ENCODE measurements around the gene PUM1. TPM values are rescaled to one million over a fixed set of nuclear protein-coding genes. Genes with fewer than 3 reads are reported as not detected.

Gene PUM1, protein sequence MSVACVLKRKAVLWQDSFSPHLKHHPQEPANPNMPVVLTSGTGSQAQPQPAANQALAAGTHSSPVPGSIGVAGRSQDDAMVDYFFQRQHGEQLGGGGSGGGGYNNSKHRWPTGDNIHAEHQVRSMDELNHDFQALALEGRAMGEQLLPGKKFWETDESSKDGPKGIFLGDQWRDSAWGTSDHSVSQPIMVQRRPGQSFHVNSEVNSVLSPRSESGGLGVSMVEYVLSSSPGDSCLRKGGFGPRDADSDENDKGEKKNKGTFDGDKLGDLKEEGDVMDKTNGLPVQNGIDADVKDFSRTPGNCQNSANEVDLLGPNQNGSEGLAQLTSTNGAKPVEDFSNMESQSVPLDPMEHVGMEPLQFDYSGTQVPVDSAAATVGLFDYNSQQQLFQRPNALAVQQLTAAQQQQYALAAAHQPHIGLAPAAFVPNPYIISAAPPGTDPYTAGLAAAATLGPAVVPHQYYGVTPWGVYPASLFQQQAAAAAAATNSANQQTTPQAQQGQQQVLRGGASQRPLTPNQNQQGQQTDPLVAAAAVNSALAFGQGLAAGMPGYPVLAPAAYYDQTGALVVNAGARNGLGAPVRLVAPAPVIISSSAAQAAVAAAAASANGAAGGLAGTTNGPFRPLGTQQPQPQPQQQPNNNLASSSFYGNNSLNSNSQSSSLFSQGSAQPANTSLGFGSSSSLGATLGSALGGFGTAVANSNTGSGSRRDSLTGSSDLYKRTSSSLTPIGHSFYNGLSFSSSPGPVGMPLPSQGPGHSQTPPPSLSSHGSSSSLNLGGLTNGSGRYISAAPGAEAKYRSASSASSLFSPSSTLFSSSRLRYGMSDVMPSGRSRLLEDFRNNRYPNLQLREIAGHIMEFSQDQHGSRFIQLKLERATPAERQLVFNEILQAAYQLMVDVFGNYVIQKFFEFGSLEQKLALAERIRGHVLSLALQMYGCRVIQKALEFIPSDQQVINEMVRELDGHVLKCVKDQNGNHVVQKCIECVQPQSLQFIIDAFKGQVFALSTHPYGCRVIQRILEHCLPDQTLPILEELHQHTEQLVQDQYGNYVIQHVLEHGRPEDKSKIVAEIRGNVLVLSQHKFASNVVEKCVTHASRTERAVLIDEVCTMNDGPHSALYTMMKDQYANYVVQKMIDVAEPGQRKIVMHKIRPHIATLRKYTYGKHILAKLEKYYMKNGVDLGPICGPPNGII
- total RNA-seq: 65.0 and 74.3 TPM in 2 replicates

DNA sequence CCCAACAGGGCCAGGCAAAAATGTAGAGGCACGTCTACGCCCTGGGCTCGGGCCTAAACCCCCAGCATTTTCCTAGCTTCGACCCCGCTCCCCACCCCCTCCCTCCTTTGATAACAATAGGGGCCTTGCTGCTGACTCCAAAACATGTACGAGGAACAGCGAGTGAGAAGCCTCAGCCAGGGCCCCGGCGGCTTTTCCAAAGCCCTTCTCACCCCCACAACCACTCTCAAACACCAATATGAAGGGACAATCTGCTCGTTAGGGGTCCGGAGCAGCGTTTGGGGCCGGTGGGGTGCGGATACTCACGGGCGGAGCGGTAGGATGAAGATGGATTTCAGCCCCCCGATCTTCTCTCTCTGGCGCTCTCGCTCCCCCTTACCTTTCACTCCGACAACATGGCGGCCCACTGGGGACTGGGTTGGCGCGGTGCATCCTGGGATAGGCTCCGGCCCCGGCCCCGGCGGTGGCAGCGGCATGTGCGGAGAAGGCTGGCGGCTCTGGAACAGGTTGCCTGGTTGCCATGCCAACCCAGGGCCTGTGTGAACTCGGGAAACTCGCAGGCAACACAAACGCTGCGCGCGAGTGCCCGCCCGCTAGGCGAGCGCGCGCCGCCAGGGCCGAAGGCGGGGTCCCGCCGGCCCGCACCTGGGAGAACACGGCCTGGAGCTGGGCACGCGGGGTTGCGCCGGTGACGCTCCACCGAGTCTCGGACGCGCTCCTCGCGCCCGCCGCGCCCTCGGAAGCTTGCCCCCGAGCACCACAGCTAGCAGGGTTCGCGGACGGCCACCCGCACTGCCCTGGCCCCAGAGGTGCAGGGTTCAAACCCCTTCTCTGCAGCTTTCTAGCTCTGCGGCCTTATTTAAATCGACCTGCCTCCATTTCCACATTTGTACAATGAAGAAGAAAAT, at the start of gene PUM1:
Gene PUM1, minus strand, starts transcription at position 408 of the 908 bp plus-strand sequence. CDS start 6,151 bp downstream, outside the sequence.

DNA sequence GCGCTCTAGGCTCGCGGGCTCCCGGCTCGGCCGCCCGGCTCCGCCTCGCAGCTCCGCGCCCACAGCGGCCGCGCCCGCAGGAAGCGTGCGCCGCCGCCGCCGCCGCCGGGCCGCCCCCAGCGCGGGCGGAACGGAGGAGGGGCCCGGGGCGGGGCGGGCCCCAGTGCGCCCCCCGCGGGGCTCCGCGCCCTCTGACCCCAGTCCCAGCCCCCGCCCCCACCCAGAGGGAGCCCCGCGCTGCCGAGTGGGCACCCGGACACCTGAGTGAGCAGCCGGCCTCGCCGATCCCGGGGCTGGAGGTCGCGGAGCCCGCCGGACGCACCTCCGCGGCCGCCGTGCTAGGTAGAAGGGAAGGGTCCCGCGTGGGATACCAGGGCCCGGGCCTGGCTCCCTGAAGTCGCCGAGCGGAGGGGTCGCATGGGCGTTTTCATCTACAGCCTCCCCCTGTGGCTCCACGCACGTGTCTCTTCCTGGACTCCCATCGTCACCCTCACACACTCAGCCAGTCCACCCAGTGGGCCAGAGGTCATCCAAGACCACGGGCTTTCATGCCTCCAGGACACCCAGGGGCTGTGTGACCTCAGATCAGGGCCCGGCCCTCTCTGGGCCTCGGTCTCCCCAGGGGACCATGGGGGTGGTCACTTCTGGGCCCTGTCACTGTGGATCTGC, 156.7 kb downstream of the PUM1 start, which contains the start of gene SDC3:
Gene SDC3, minus strand, starts transcription at position 63 of the 669 bp plus-strand sequence. CDS start 172 bp downstream, outside the sequence.

Small RNA genes within 50 kb of the gene (small RNA-seq; reads per million reads assigned to genes)
- gene AL356320.1: not detected
- not detected for gene RN7SL371P

Other genes with a start within 250 kb of the PUM1 start
- gene SDC3, start 157.0 kb downstream of the PUM1 start, total RNA-seq: 14.3 and 14.5 TPM in 2 replicates
- under 0.01 and 0.59 TPM in 2 replicates for gene NKAIN1, start 174.2 kb upstream of the PUM1 start, total RNA-seq
- 107 and 149 TPM in 2 replicates for gene SNRNP40, start 231.1 kb upstream of the PUM1 start, total RNA-seq
- 25.4 and 37.5 TPM in 2 replicates for gene ZCCHC17, start 231.3 kb upstream of the PUM1 start, total RNA-seq